ENCODE measurements around the gene HORMAD1.

DNA sequence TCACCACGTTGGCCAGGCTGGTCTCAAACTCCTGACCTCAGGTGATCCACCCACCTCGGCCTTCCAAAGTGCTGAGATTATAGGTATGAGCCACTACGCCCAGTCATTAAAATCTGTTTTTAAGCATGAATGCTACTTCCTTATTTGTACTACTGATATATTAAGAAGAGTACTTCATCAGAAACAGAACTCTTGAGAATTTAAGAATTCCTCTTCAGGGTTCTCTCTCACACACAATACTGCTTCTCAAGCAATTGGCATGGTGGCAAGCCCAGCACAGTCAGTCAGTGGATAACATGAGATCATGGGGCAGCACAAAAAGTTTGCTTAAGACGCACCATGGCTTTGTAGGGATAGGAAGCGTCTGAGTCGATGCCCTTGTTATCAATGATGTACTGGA lies 30.7 kb upstream of the HORMAD1 start:
- TF ChIP-seq CTCF (IDR thresholded peaks at IDR 0.05): no peak
- TF ChIP-seq POLR2AphosphoS5 (IDR thresholded peaks at IDR 0.05): no peak
- TF ChIP-seq POLR2A (IDR thresholded peaks at IDR 0.05): no peak
- no peak for TF ChIP-seq EP300 (IDR thresholded peaks at IDR 0.05)

Measured in sigmoid colon (tissue), 4 donors.